Renal pelvis (tissue), 4 donors: Measurements from ENCODE around the gene YIF1A. TPM values are rescaled to one million over a fixed set of nuclear protein-coding genes. Genes with fewer than 3 reads are reported as not detected.
"Not testable (repeated sequence)": the region's sequence is repeated elsewhere in the genome, so short reads cannot be mapped to it uniquely, and the experiment has no call there.

Source experiments
- DNase-seq: peaks from one replicate; pipeline ENCODE4 v3.0.0-alpha.2; 2013
- polyA plus RNA-seq, 3 donors: library from polyadenylated mRNA; unstranded; fragments of 120-200 nt; gene quantifications; one replicate each; pipeline ENCODE4 v1.2.1, GENCODE V29; 2013; ENCODE audit not compliant: insufficient read length in 3 of 3

Gene YIF1A
- polyA plus RNA-seq, 3 donors, result 57.3 to 65.9 (median 65.3) TPM

- DNase-seq, result not testable (repeated sequence)
Measured at GRCh38 chr11:66276619-66277018, 12.3 kb downstream of the YIF1A start.

- DNase-seq, result no peak
Measured at GRCh38 chr11:66275984-66276612, 12.8 kb downstream of the YIF1A start.

DNA sequence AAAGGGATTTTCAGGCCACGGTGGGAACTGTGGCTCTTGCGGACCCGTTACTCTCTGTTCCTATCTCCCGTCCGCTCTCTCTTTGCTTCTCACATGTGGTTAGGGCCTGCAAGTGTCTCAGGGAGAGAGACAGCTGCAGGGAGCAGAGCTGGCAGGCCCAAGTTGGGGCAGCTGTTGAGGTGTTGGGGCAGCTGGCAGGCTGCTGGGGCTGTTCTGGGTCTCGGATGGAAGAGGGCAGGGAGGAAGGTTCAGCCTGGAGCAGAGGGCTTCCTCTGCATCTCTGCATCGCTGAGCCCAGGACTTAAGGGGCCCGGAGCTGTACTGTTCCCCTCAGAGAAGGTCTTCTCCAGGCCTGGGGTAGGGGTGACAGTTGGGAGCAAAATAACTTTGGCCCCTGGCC is 13.5 kb downstream of the YIF1A start:
- DNase-seq, result no peak

DNA sequence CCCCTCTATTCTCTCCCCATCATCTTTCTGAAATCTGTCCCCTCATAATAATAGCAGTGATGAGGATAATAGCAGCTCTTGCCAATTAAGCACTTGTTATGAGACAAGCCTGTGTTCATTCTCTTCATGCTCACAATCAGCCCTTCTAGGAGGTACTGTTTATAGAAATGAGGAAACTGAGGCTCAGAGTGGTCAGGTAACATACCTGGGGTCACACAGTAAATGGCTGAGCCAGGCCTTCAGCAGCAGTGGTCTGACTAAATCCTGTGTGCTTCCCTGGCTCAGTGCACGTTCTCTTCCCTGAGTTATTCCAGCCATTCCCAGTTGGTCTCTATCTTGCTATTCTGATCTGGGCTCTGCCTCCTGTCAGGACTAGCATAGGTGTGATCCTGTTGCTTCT is 14.7 kb downstream of the YIF1A start:
- no peak for DNase-seq

DNA sequence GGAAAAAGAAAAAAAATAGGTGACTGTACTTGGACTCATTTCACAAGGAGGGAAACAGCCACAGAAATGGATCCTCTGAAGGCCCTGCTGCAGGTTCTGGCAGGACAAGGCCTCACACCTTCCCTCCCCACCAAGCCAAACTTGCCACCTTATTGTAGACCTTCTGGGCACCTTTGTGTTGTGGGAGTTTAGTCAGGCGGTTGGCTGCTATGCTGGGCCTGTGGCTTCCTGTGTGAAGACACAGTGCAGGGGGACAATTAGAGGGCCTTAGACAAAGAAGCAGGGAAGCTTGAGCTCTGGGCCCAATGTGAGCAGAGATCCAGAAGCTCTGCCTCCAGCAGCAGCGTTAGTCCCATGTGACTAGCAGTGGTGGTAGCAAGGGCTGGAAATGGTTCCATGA is 16.3 kb downstream of the YIF1A start:
- DNase-seq, result no peak

- no peak for DNase-seq
Measured at GRCh38 chr11:66271816-66272215, 17.1 kb downstream of the YIF1A start.

DNA sequence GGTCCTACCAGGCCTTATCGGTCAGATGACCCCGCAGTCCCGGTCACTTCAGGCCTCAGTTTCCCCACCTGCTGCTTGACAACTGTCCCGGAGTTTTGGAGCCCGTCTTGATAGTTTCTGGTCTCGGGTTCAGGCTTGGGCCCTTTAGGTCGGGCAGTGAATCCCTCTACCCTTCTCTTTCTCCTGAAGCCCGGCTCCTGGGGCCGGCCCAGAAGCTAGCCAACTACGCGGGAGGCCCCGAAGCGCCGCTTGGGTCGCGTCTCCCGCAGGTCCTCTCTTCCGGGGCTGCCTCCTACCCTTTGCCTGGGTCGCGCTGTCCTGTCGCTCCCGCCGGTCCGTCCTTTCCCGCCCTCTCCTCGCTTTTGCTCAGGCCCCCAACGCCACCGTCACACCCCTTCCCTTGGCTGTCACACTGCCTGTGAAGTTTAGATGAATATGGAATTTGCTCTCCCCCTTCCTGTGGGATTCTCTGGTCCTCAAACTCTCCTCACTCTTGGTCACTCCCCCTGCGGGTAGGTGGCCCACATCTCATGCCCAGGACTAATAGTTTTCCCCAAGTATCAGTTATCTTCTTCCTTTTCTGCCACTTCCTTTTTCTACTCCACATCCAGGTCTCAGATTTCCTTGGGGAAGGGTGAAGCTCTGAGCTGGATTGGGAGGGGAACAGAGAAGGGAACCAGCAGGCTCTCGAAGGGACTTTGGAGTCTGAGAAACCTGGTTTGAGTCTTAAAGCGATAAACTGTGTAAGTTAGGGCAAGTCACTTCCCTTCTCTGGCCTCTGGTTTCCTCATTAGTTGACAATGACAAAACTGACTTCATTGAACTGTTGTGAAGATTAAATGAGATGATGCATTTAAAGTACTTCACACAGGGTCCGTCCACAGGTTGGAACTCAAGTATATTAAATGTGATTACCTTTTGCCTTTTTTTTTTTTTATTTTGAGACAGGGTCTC is 19.7 kb downstream of the YIF1A start:
- no peak for DNase-seq

GRCh38 chr11:66268244-66268951 is 20.5 kb downstream of the YIF1A start, which contains the start of gene RAB1B:
RAB1B (plus strand) TSS chr11:66268639; CDS start chr11:66268680, 41 bp downstream.
- DNase-seq, result peak; percentile 100

GRCh38 chr11:66267379-66268243 is 21.3 kb downstream of the YIF1A start:
- peak; percentile 91 for DNase-seq

- no peak for DNase-seq
Measured at GRCh38 chr11:66267039-66267378, 21.9 kb downstream of the YIF1A start.

GRCh38 chr11:66266378-66267038 is 22.4 kb downstream of the YIF1A start:
- no peak for DNase-seq

GRCh38 chr11:66265531-66266377 is 23.2 kb downstream of the YIF1A start:
- DNase-seq, result no peak

- DNase-seq, result no peak
Measured at GRCh38 chr11:66264914-66265313, 24.0 kb downstream of the YIF1A start.

GRCh38 chr11:66264383-66264782 is 24.6 kb downstream of the YIF1A start:
- DNase-seq, result no peak

DNA sequence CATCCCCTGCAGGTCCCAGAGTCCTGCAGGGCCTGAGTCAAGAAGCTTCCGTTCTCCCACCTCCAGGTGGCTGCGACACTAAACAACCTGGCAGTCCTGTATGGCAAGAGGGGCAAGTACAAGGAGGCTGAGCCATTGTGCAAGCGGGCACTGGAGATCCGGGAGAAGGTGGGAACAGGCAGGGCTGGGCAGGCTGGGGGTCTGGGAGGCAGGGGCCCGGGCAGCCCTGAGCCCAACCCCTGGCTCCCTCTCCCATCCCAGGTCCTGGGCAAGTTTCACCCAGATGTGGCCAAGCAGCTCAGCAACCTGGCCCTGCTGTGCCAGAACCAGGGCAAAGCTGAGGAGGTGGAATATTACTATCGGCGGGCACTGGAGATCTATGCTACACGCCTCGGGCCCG is 25.2 kb downstream of the YIF1A start:
- no peak for DNase-seq

GRCh38 chr11:66263231-66263630 is 25.7 kb downstream of the YIF1A start:
- DNase-seq, result no peak

DNA sequence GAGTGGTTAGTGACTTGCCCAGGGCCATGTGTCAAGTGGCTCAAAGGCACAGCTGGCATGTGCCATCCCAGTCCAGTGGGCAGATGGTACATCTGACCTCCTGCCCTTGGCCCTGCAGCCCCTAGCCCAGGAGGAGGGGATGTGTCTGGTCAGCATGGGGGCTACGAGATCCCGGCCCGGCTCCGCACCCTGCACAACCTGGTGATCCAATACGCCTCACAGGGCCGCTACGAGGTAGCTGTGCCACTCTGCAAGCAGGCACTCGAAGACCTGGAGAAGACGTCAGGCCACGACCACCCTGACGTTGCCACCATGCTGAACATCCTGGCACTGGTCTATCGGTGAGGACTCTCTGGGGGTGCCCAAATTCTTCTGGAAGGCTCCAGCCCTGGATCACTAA is 26.2 kb downstream of the YIF1A start:
- no peak for DNase-seq

- no peak for DNase-seq
Measured at GRCh38 chr11:66262191-66262590, 26.8 kb downstream of the YIF1A start.

DNA sequence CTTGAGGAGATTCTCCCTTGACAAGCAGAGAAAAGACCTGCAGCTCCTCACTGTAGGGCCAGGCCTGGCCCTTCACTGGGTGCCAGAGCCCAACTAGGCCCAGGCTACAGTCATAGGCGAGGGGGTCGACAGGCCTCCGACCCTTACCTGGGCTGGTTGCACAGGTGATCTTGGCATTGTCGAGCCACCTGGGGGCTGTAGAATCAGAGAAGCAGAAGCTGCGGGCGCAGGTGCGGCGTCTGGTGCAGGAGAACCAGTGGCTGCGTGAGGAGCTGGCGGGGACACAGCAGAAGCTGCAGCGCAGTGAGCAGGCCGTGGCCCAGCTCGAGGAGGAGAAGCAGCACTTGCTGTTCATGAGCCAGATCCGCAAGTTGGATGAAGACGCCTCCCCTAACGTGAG is 27.4 kb downstream of the YIF1A start:
- DNase-seq, result no peak

GRCh38 chr11:66259956-66260355 is 29.0 kb downstream of the YIF1A start:
- DNase-seq, result no peak
